ENCODE data around the gene PCDHB5. TPM values are rescaled to one million over a fixed set of nuclear protein-coding genes. Genes with fewer than 3 reads are reported as not detected.
"Not testable (repeated sequence)": the region's sequence is repeated elsewhere in the genome, so short reads cannot be mapped to it uniquely, and the experiment has no call there.

Gene PCDHB5
- total and polyA plus RNA-seq, 2 donors (not counting 1 experiment from before 2014, with no cell fraction given), result 1.1 to 1.8 TPM

DNA sequence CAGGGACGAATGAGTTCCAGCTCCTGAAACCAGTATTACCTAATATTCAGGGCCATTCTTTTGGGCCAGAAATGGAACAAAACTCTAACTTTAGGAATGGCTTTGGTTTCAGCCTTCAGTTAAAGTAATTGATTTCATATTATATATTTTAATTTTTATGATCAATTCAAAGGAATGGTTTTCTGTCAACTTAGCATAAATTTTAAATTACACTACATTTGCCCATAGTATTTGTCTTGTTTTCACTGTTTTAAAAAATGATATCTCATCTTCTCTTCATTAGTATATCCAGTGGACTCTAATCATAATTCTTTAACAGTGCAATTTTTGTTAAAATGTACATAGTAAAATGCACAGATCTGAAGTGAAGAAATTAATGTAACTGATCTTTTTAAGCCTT lies 45.3 kb downstream of the PCDHB5 start:
- H3K4me3 ChIP-seq (replicated peaks in 1 of 4; ENCODE audit: control extremely low read depth in 1 of 4, insufficient read depth in 1 of 4, low read depth in 3 of 4, low read length in 4 of 4), result no peak overlapping the region
- no peaks in the 10 kb centered on the region for H3K79me2 ChIP-seq (ENCODE audit: control insufficient read depth, insufficient read depth, low read length)
- no peaks in the 10 kb centered on the region for H3K36me3 ChIP-seq (ENCODE audit: control insufficient read depth, insufficient read depth, low read length)
- H2AFZ ChIP-seq (ENCODE audit: low read length), result no peak overlapping the region
- H3K4me2 ChIP-seq (ENCODE audit: extremely low read depth, insufficient read depth, low read length), result no peak overlapping the region
- no peak for DNase-seq (ENCODE audit: low read depth in 2 of 2)
- no peaks in the 10 kb centered on the region for H3K27me3 ChIP-seq (ENCODE audit: control insufficient read depth, insufficient read depth, low read length)
- H4K20me1 ChIP-seq (ENCODE audit: control insufficient read depth, extremely low read depth, insufficient read depth, low read length), result no peaks in the 10 kb centered on the region
- H3K9me3 ChIP-seq (ENCODE audit: control insufficient read depth, insufficient read depth, low read depth, low read length), result no peaks in the 10 kb centered on the region
- no peak overlapping the region for H3K27ac ChIP-seq (ENCODE audit: insufficient read depth, low read length)
- no peak for TF ChIP-seq EZH2 (IDR thresholded peaks at IDR 0.05; ENCODE audit: low read length, missing control alignments)
- TF ChIP-seq, protein P1, sequence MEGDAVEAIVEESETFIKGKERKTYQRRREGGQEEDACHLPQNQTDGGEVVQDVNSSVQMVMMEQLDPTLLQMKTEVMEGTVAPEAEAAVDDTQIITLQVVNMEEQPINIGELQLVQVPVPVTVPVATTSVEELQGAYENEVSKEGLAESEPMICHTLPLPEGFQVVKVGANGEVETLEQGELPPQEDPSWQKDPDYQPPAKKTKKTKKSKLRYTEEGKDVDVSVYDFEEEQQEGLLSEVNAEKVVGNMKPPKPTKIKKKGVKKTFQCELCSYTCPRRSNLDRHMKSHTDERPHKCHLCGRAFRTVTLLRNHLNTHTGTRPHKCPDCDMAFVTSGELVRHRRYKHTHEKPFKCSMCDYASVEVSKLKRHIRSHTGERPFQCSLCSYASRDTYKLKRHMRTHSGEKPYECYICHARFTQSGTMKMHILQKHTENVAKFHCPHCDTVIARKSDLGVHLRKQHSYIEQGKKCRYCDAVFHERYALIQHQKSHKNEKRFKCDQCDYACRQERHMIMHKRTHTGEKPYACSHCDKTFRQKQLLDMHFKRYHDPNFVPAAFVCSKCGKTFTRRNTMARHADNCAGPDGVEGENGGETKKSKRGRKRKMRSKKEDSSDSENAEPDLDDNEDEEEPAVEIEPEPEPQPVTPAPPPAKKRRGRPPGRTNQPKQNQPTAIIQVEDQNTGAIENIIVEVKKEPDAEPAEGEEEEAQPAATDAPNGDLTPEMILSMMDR (conservative IDR thresholded peaks at IDR 0.05 in 1 of 2, IDR thresholded peaks at IDR 0.05 in 1 of 2; ENCODE audit: low read depth in 1 of 2, low read length in 2 of 2), result no peak
- no peak overlapping the region for H3K9ac ChIP-seq (ENCODE audit: insufficient read depth, low read length)
- no peaks in the 10 kb centered on the region for H3K4me1 ChIP-seq (ENCODE audit: control insufficient read depth, extremely low read depth, insufficient read depth, low read length)

DNA sequence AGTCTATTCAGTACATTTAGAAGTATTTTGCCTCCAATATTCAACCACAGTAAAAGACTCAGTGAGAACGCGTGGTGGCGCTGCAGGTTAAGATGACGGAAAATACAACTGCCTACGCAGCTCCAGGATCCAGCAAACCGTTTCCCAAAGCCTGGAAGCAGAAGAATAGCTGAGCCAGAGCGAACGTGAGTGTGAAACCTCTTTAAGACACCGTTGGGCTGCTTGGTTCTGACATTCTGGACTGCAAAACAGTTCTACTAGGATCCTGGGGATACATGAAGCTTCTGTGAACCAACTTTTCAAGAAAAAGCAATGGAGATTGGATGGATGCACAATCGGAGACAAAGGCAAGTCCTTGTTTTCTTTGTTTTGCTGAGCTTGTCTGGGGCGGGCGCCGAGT lies 47.2 kb downstream of the PCDHB5 start, which contains the start of gene PCDHB16:
Gene PCDHB16, plus strand, starts transcription at position 140 of the 400 bp plus-strand sequence. Its CDS starts 173 bp downstream, at position 313.
- Histone ChIP-seq H3K27me3 (ENCODE audit: control insufficient read depth, insufficient read depth, low read length) (no peaks in the 10 kb centered on the region), H3K36me3 (ENCODE audit: control insufficient read depth, insufficient read depth, low read length) (no peaks in the 10 kb centered on the region), H3K4me3 (replicated peaks in 1 of 4; ENCODE audit: control extremely low read depth in 1 of 4, insufficient read depth in 1 of 4, low read depth in 3 of 4, low read length in 4 of 4) (peak within 1 kb of the TSS in 2 of 4 experiments; percentile 4 to 39), H3K4me2 (ENCODE audit: extremely low read depth, insufficient read depth, low read length) (no peak within 1 kb of the TSS), H3K27ac (ENCODE audit: insufficient read depth, low read length) (no peak within 1 kb of the TSS), H4K20me1 (ENCODE audit: control insufficient read depth, extremely low read depth, insufficient read depth, low read length) (no peaks in the 10 kb centered on the region), H2AFZ (ENCODE audit: low read length) (no peak within 1 kb of the TSS), H3K9me3 (ENCODE audit: control insufficient read depth, insufficient read depth, low read depth, low read length) (no peaks in the 10 kb centered on the region), H3K9ac (ENCODE audit: insufficient read depth, low read length) (no peak within 1 kb of the TSS), H3K4me1 (ENCODE audit: control insufficient read depth, extremely low read depth, insufficient read depth, low read length) (no peaks in the 10 kb centered on the region), H3K79me2 (ENCODE audit: control insufficient read depth, insufficient read depth, low read length) (no peaks in the 10 kb centered on the region)
- TF ChIP-seq, protein P1 (conservative IDR thresholded peaks at IDR 0.05 in 1 of 2, IDR thresholded peaks at IDR 0.05 in 1 of 2; ENCODE audit: low read depth in 1 of 2, low read length in 2 of 2), result peak in 1 of 2 donors; percentile 12
- TF ChIP-seq EZH2 (IDR thresholded peaks at IDR 0.05; ENCODE audit: low read length, missing control alignments), result no peak
- peak; percentile 5 to 16 for DNase-seq (ENCODE audit: low read depth in 2 of 2)

DNA sequence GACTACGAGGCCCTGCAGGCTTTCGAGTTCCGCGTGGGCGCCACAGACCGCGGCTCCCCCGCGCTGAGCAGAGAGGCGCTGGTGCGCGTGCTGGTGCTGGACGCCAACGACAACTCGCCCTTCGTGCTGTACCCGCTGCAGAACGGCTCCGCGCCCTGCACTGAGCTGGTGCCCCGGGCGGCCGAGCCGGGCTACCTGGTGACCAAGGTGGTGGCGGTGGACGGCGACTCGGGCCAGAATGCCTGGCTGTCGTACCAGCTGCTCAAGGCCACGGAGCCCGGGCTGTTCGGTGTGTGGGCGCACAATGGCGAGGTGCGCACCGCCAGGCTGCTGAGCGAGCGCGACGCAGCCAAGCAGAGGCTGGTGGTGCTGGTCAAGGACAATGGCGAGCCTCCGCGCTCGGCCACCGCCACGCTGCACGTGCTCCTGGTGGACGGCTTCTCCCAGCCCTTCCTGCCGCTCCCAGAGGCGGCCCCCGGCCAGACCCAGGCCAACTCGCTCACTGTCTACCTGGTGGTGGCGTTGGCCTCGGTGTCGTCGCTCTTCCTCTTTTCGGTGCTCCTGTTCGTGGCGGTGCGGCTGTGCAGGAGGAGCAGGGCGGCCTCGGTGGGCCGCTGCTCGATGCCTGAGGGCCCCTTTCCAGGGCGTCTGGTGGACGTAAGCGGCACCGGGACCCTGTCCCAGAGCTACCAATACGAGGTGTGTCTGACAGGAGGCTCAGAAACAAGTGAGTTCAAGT lies 49.3 kb downstream of the PCDHB5 start:
- H3K9me3 ChIP-seq (ENCODE audit: control insufficient read depth, insufficient read depth, low read depth, low read length); H3K4me3 ChIP-seq (replicated peaks in 1 of 4; ENCODE audit: control extremely low read depth in 1 of 4, insufficient read depth in 1 of 4, low read depth in 3 of 4, low read length in 4 of 4); H3K27ac ChIP-seq (ENCODE audit: insufficient read depth, low read length); H3K79me2 ChIP-seq (ENCODE audit: control insufficient read depth, insufficient read depth, low read length); H2AFZ ChIP-seq (ENCODE audit: low read length); H3K4me2 ChIP-seq (ENCODE audit: extremely low read depth, insufficient read depth, low read length); H3K4me1 ChIP-seq (ENCODE audit: control insufficient read depth, extremely low read depth, insufficient read depth, low read length); H3K27me3 ChIP-seq (ENCODE audit: control insufficient read depth, insufficient read depth, low read length); H3K9ac ChIP-seq (ENCODE audit: insufficient read depth, low read length); H4K20me1 ChIP-seq (ENCODE audit: control insufficient read depth, extremely low read depth, insufficient read depth, low read length); H3K36me3 ChIP-seq (ENCODE audit: control insufficient read depth, insufficient read depth, low read length); DNase-seq (ENCODE audit: low read depth in 2 of 2): not testable (repeated sequence)

All from fibroblast of lung (primary cell).